ENCODE results near the gene PLCB1. TPM values are rescaled to one million over a fixed set of nuclear protein-coding genes. Genes with fewer than 3 reads are reported as not detected.

PLCB1 gene
- total and polyA plus RNA-seq, 7 experiments from 2014 or later, result 0.56 to 17.6 (median 2.3) TPM

DNA sequence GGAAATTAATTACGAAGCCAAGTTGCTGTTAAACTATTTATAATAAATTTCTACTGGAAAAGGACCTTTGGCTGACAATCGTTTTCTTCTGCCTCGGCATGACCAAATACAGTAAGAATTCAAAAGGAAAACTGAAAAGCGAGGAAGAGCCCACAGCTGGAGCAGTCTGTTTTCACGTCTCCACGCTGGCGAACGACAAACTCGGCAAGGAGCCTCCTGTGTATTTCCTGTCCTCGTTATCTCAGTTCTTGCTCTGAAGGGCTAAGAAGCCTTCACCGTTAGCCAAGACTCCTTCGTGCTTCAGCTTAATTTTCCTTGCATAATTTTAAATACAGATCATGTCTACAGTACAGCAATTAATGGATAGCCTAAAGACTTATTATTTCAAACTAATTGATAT is 722.5 kb downstream of the PLCB1 start:
- ChIA-PET CTCF (no interaction called here), POLR2A (no interaction called here)
- no peak for DNase-seq
- Histone ChIP-seq H3K4me3 (ENCODE audit: low read length) (no peak overlapping the region), H3K9me3 (ENCODE audit: control insufficient read depth in 2 of 3, low read length in 3 of 3) (no peaks in the 10 kb centered on the region), H3K4me1 (ENCODE audit: control insufficient read depth in 2 of 2, insufficient read depth in 2 of 2, low read length in 2 of 2) (no peaks in the 10 kb centered on the region), H3K27ac (ENCODE audit: low read depth, low read length) (no peak overlapping the region), H3K36me3 (ENCODE audit: control insufficient read depth in 2 of 3, insufficient read depth in 3 of 3, low read length in 3 of 3) (no peaks in the 10 kb centered on the region), H3K27me3 (ENCODE audit: control insufficient read depth in 2 of 2, insufficient read depth in 2 of 2, low read length in 2 of 2) (no peaks in the 10 kb centered on the region)
- Mint-ChIP-seq H3K36me3 (no peaks in the 10 kb centered on the region), H3K9me3 (peaks cover 0 to 3% (median 0%) of the 10 kb centered on the region in 11 donors), H3K4me3 (no peak overlapping the region), H3K27me3 (no peaks in the 10 kb centered on the region), H3K4me1 (no peaks in the 10 kb centered on the region), H3K27ac (no peak overlapping the region)
- ATAC-seq, result no peak
- intact Hi-C loops (cut with micrococcal nuclease), result no loop called here

DNA sequence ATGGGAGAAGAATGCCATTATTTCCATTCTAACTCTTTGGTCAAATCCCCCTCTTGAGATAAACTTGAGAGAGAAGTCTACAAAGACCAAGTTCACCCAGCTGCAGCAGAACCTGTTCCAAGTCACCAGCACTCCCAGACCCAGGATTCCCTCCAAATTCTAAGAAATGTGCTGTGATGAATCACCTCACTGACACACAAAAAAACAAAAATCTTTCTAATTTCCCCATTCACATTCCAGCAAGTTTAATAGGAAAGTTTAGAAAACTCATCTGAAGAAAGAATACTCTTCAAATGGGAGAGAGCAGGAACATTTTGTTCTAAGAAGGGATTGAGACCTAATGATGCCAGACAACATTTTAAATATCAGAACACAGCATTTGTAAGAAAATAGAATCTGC is 723.2 kb downstream of the PLCB1 start:
- intact Hi-C loops (cut with micrococcal nuclease), result no loop called here
- no peak overlapping the region for H3K4me3 ChIP-seq (ENCODE audit: low read length)
- H3K4me1 ChIP-seq (ENCODE audit: control insufficient read depth in 2 of 2, insufficient read depth in 2 of 2, low read length in 2 of 2), result no peaks in the 10 kb centered on the region
- no peaks in the 10 kb centered on the region for H3K9me3 ChIP-seq (ENCODE audit: control insufficient read depth in 2 of 3, low read length in 3 of 3)
- Mint-ChIP-seq H3K9me3 (peaks cover 0 to 3% (median 0%) of the 10 kb centered on the region in 11 donors), H3K27me3 (no peaks in the 10 kb centered on the region), H3K4me1 (no peaks in the 10 kb centered on the region), H3K36me3 (no peaks in the 10 kb centered on the region), H3K4me3 (no peak overlapping the region), H3K27ac (no peak overlapping the region)
- DNase-seq, result no peak
- POLR2A ChIA-PET, result no interaction called here
- CTCF ChIA-PET, result no interaction called here
- no peak for ATAC-seq
- no peak overlapping the region for H3K27ac ChIP-seq (ENCODE audit: low read depth, low read length)
- H3K27me3 ChIP-seq (ENCODE audit: control insufficient read depth in 2 of 2, insufficient read depth in 2 of 2, low read length in 2 of 2), result no peaks in the 10 kb centered on the region
- no peaks in the 10 kb centered on the region for H3K36me3 ChIP-seq (ENCODE audit: control insufficient read depth in 2 of 3, insufficient read depth in 3 of 3, low read length in 3 of 3)

GRCh38 chr20:8856668-8857067 is 724.6 kb downstream of the PLCB1 start:
- Histone ChIP-seq H3K4me1 (ENCODE audit: control insufficient read depth in 2 of 2, insufficient read depth in 2 of 2, low read length in 2 of 2) (no peaks in the 10 kb centered on the region), H3K27ac (ENCODE audit: low read depth, low read length) (no peak overlapping the region), H3K4me3 (ENCODE audit: low read length) (no peak overlapping the region), H3K36me3 (ENCODE audit: control insufficient read depth in 2 of 3, insufficient read depth in 3 of 3, low read length in 3 of 3) (no peaks in the 10 kb centered on the region), H3K9me3 (ENCODE audit: control insufficient read depth in 2 of 3, low read length in 3 of 3) (no peaks in the 10 kb centered on the region), H3K27me3 (ENCODE audit: control insufficient read depth in 2 of 2, insufficient read depth in 2 of 2, low read length in 2 of 2) (no peaks in the 10 kb centered on the region)
- no peak overlapping the region for H3K4me3 Mint-ChIP-seq
- H3K27ac Mint-ChIP-seq, result no peak overlapping the region
- intact Hi-C loops (cut with micrococcal nuclease), result no loop called here
- ChIA-PET POLR2A (no interaction called here), CTCF (no interaction called here)
- no peaks in the 10 kb centered on the region for H3K36me3 Mint-ChIP-seq
- DNase-seq (no peak), ATAC-seq (no peak)
- no peaks in the 10 kb centered on the region for H3K4me1 Mint-ChIP-seq
- no peaks in the 10 kb centered on the region for H3K27me3 Mint-ChIP-seq
- H3K9me3 Mint-ChIP-seq, result peaks cover 0 to 3% (median 0%) of the 10 kb centered on the region in 11 donors

- Histone ChIP-seq H3K9me3 (ENCODE audit: control insufficient read depth in 2 of 3, low read length in 3 of 3) (no peaks in the 10 kb centered on the region), H3K36me3 (ENCODE audit: control insufficient read depth in 2 of 3, insufficient read depth in 3 of 3, low read length in 3 of 3) (no peaks in the 10 kb centered on the region), H3K4me1 (ENCODE audit: control insufficient read depth in 2 of 2, insufficient read depth in 2 of 2, low read length in 2 of 2) (no peaks in the 10 kb centered on the region), H3K27me3 (ENCODE audit: control insufficient read depth in 2 of 2, insufficient read depth in 2 of 2, low read length in 2 of 2) (no peaks in the 10 kb centered on the region), H3K27ac (ENCODE audit: low read depth, low read length) (no peak overlapping the region), H3K4me3 (ENCODE audit: low read length) (no peak overlapping the region)
- H3K36me3 Mint-ChIP-seq, result no peaks in the 10 kb centered on the region
- ChIA-PET CTCF (no interaction called here), POLR2A (no interaction called here)
- DNase-seq (no peak), ATAC-seq (no peak)
- H3K27me3 Mint-ChIP-seq, result no peaks in the 10 kb centered on the region
- intact Hi-C loops (cut with micrococcal nuclease), result no loop called here
- no peak overlapping the region for H3K4me3 Mint-ChIP-seq
- H3K27ac Mint-ChIP-seq, result no peak overlapping the region
- H3K4me1 Mint-ChIP-seq, result no peaks in the 10 kb centered on the region
- peaks cover 0 to 3% (median 0%) of the 10 kb centered on the region in 11 donors for H3K9me3 Mint-ChIP-seq
Observed at GRCh38 chr20:8858181-8858787, 726.2 kb downstream of the PLCB1 start.

- CTCF ChIA-PET, result interaction anchor here (0.6 kb wide), 2 partner anchors 180 to 682 kb away, joined by 3 read pairs; no protein-coding TSS in a partner anchor
Observed at GRCh38 chr20:8860011-8860495, 728.0 kb downstream of the PLCB1 start.

GRCh38 chr20:8862092-8862491 is 730.0 kb downstream of the PLCB1 start:
- H3K36me3 Mint-ChIP-seq, result no peaks in the 10 kb centered on the region
- H3K36me3 ChIP-seq (ENCODE audit: control insufficient read depth in 2 of 3, insufficient read depth in 3 of 3, low read length in 3 of 3), result no peaks in the 10 kb centered on the region
- H3K4me3 ChIP-seq (ENCODE audit: low read length), result no peak overlapping the region
- POLR2A ChIA-PET, result no interaction called here
- CTCF ChIA-PET, result no interaction called here
- no peak overlapping the region for H3K27ac ChIP-seq (ENCODE audit: low read depth, low read length)
- H3K9me3 Mint-ChIP-seq, result peaks cover 0 to 4% (median 0%) of the 10 kb centered on the region in 11 donors
- intact Hi-C loops (cut with micrococcal nuclease), result no loop called here
- H3K4me1 Mint-ChIP-seq, result no peaks in the 10 kb centered on the region
- no peak overlapping the region for H3K4me3 Mint-ChIP-seq
- ATAC-seq, result no peak
- H3K4me1 ChIP-seq (ENCODE audit: control insufficient read depth in 2 of 2, insufficient read depth in 2 of 2, low read length in 2 of 2), result no peaks in the 10 kb centered on the region
- DNase-seq, result no peak
- H3K27ac Mint-ChIP-seq, result no peak overlapping the region
- no peaks in the 10 kb centered on the region for H3K27me3 ChIP-seq (ENCODE audit: control insufficient read depth in 2 of 2, insufficient read depth in 2 of 2, low read length in 2 of 2)
- no peaks in the 10 kb centered on the region for H3K9me3 ChIP-seq (ENCODE audit: control insufficient read depth in 2 of 3, low read length in 3 of 3)
- no peaks in the 10 kb centered on the region for H3K27me3 Mint-ChIP-seq

More at GRCh38 chr20:8860011-8860495, 728.0 kb downstream of the PLCB1 start:
- no peaks in the 10 kb centered on the region for H3K27me3 ChIP-seq (ENCODE audit: control insufficient read depth in 2 of 2, insufficient read depth in 2 of 2, low read length in 2 of 2)
- intact Hi-C loops (cut with micrococcal nuclease), result no loop called here
- H3K4me1 ChIP-seq (ENCODE audit: control insufficient read depth in 2 of 2, insufficient read depth in 2 of 2, low read length in 2 of 2), result no peaks in the 10 kb centered on the region
- H3K36me3 ChIP-seq (ENCODE audit: control insufficient read depth in 2 of 3, insufficient read depth in 3 of 3, low read length in 3 of 3), result no peaks in the 10 kb centered on the region
- no peaks in the 10 kb centered on the region for H3K36me3 Mint-ChIP-seq
- H3K27ac ChIP-seq (ENCODE audit: low read depth, low read length), result no peak overlapping the region
- H3K9me3 ChIP-seq (ENCODE audit: control insufficient read depth in 2 of 3, low read length in 3 of 3), result no peaks in the 10 kb centered on the region
- DNase-seq (no peak), ATAC-seq (no peak)
- H3K4me3 ChIP-seq (ENCODE audit: low read length), result no peak overlapping the region
- no peak overlapping the region for H3K27ac Mint-ChIP-seq
- H3K4me3 Mint-ChIP-seq, result no peak overlapping the region
- POLR2A ChIA-PET, result no interaction called here
- peaks cover 0 to 4% (median 0%) of the 10 kb centered on the region in 11 donors for H3K9me3 Mint-ChIP-seq
- H3K27me3 Mint-ChIP-seq, result no peaks in the 10 kb centered on the region
- H3K4me1 Mint-ChIP-seq, result no peaks in the 10 kb centered on the region

DNA sequence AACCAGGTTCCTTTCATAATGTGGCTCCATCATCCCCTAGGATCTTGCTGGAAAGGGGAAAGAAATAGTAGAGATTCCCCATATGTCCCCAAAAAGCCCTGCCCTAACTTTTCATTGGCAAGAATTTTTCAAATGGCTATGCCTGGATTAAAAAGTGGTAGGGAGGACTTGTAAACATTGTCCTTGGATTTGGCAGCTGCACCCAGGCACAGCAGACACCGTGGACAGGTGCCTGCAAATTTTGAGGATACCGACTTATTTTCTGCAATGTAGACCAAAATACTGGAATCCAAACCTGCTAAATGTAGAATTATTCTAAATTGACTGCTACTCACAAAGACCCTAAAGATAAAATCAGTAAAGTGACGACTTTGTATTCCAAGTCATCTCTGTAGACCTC is 733.6 kb downstream of the PLCB1 start:
- Mint-ChIP-seq H3K4me1 (no peaks in the 10 kb centered on the region), H3K36me3 (no peaks in the 10 kb centered on the region), H3K27me3 (no peaks in the 10 kb centered on the region), H3K9me3 (peaks cover 0 to 4% (median 0%) of the 10 kb centered on the region in 11 donors), H3K27ac (no peak overlapping the region), H3K4me3 (no peak overlapping the region)
- ChIA-PET CTCF (no interaction called here), POLR2A (no interaction called here)
- no peaks in the 10 kb centered on the region for H3K4me1 ChIP-seq (ENCODE audit: control insufficient read depth in 2 of 2, insufficient read depth in 2 of 2, low read length in 2 of 2)
- H3K27ac ChIP-seq (ENCODE audit: low read depth, low read length), result no peak overlapping the region
- H3K36me3 ChIP-seq (ENCODE audit: control insufficient read depth in 2 of 3, insufficient read depth in 3 of 3, low read length in 3 of 3), result no peaks in the 10 kb centered on the region
- intact Hi-C loops (cut with micrococcal nuclease), result no loop called here
- no peaks in the 10 kb centered on the region for H3K9me3 ChIP-seq (ENCODE audit: control insufficient read depth in 2 of 3, low read length in 3 of 3)
- ATAC-seq (no peak), DNase-seq (no peak)
- no peak overlapping the region for H3K4me3 ChIP-seq (ENCODE audit: low read length)
- no peaks in the 10 kb centered on the region for H3K27me3 ChIP-seq (ENCODE audit: control insufficient read depth in 2 of 2, insufficient read depth in 2 of 2, low read length in 2 of 2)
